ENCODE measurements around the gene COX7B.
"Not testable (repeated sequence)": the region's sequence is repeated elsewhere in the genome, so short reads cannot be mapped to it uniquely, and the experiment has no call there.

COX7B gene, protein sequence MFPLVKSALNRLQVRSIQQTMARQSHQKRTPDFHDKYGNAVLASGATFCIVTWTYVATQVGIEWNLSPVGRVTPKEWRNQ

DNA sequence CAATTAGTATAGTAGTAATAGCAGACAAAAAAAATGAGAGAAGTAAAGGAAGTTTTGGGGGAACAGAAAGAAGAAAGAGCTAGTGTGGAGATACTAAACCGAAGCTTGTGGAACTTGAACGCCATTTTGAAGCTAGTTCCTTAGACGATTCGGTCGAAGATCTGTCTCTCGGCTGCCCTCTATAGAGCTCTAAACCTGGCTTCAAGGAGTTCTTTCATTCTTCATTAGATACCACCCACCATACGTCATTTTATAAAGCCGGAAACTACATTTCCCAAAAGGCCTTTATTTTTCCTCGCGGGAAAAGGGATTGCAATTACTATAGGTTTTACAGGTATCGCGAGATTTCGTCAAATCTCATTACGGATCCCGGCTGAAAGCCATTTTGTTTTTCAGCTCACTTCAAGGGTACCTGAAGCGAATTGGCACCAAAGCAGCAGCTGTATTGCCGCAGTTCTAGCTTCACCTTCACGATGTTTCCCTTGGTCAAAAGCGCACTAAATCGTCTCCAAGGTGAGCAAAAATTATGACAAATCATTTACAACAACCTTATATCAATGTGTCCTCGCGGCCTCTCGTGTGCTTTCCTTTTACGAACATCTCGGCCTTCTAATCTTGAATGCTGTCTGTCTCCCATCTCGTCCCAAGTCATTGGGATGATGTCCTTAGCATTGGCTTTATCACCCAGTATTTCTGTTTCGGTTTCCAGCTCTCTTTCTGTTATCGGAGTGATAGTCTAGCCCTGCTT lies at the start of gene COX7B:
Gene COX7B (plus strand): TSS at position 388 of the 748 bp plus-strand sequence. CDS start 86 bp downstream, at position 474.
- DNase-seq, result peak; percentile 4 to 84

DNA sequence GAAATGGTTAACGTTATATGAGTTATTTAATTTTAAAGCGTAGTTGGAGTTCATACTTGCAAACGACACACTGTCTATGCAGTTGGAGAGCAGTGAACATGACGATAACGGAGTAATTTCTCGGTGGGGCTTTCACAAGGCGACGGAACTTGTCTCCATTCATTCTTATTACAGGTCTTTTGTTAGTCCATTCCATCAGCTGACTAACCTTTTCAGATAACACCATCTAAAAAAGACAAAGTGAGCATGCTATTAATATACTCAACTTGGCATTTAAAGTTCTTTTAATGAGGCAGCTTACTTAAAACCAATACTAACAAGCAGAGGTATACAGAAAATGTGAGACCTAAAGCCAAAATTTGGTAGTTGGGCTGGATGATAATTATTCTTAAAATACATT lies 23.9 kb upstream of the COX7B start:
- no peak for DNase-seq

DNA sequence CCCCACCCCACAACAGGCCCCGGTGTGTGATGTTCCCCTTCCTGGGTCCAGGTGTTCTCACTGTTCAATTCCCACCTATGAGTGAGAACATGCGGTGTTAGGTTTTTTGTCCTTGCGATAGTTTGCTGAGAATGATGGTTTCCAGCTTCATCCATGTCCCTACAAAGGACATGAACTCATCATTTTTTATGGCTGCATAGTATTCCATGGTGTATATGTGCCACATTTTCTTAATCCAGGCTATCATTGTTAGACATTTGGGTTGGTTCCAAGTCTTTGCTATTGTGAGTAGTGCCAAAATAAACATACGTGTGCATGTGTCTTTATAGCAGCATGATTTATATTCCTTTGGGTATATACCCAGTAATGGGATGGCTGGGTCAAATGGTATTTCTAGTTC lies 17.9 kb upstream of the COX7B start:
- not testable (repeated sequence) for DNase-seq

DNA sequence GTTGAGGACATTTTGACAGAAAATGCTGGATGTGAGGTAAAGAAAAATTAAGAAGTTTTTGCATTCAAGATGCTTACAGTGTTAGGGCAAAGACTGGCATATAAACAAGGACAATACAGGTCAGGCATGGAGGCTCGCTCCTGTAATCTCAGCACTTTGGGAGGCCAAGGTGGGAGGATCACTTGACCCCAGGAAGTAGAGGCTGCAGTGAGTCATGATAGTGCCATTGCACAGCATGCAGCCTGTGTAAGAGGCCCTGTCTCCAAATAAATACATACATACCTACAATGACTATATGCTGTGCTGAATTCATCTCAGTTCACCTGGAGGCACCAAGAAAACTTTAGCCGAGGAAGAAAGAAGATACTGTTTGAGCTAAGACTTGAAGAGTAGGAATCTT lies 6.4 kb upstream of the COX7B start:
- no peak for DNase-seq

DNA sequence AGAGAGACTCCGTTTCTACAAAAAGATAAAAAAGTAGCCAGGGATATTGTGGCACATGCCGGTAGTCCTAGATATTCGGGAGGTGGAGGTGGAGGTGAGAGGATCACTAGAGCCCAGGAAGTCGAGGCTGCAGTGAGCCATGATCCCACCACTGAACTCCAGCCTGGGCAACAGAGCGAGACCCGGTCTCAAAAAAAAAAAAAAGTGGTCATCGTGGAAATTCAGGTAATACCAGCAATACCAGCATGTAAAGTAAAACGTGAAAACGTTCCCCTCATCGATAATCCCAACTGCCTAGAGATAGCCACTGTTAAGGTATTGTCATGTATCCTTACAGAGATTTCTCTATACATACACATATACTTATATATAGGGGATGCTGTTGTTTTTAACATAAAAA lies 5.6 kb upstream of the COX7B start:
- DNase-seq, result no peak

DNA sequence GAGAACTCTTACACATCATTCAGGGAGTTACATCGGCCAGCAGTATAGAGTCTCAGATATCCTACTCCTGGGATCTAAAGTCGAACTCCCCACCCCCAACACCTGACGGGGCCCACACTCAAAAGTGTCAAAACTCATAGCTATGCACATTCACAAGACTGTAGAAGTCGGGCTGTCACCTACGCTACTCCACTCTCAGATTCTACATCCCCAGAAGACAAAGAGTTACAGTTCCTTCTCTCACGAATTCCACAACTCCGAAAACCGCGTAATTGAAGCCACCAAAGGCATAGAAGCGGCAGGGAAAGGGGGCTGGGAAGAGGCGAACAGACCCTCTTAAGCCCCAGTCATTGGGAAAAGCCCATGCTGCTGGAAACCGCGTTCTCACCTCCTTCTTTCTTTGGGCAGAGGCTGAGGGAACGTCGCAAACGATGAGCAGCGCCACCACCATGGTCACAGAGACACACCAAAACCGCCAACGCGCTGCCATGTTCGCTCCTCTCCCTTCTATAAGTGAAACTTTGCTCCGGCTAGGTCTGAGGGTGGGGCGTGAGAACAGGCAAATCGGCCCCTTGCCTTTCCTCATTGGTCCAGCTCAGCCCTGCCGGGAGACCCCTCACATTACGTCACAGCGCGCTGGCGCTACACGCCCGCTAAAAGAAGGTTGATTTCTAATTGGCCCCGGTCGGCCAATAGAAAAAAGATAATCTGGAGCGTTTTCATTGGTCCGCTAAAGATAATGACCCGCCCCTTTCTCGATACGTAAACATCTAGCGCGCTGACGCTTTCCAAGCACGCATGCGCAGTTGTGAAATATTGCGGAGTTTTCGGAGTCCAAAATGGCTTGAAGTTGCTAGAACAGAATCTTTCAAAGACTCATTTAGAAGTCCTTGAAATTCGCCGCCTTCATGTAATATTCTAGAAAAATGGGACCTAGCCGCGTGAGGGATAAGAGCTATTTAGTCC lies 4.1 kb upstream of the COX7B start, which contains the start of gene MAGT1:
Gene MAGT1 (minus strand): TSS at position 515 of the 966 bp plus-strand sequence. CDS start 25 bp downstream, at position 490.
- peak; percentile 60 to 93 for DNase-seq

DNA sequence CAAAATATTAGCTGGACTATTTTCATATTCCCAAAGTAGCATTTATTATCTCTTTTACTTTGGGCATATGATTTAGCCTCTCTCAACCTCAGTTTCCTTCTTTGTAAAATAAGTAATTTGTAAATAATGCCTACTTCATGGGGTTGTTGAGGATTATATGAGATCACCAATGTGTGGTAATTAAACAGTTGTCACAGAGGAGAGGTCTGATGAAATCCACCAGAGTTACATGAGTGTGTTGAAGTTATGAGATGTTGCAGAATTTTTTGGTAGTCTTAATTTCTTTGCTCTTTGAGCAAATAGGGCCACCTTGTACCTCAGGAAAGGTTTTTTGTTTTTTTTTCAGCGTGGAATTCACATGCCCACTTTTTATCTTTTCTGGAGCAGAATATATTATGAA lies 1.4 kb downstream of the COX7B start:
- DNase-seq, result no peak

DNA sequence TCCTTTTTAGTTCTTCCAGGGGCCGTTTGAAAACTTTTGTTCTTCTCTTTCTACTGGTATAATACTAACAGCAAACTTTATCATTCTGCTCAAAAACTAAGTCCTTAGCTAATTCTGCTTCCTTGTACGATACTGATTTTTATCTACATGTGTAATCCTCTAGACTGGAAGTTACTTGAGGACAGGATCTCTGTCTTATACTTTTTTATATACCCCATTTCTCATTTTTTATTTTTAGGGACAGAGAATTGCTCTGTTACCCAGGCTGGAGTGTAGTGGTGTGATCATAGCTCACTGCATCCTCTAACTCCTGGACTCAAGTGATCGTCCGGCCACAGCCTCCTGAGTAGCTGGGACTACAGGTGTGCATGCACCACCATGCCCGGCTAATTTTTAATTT lies 2.2 kb downstream of the COX7B start:
- no peak for DNase-seq

DNA sequence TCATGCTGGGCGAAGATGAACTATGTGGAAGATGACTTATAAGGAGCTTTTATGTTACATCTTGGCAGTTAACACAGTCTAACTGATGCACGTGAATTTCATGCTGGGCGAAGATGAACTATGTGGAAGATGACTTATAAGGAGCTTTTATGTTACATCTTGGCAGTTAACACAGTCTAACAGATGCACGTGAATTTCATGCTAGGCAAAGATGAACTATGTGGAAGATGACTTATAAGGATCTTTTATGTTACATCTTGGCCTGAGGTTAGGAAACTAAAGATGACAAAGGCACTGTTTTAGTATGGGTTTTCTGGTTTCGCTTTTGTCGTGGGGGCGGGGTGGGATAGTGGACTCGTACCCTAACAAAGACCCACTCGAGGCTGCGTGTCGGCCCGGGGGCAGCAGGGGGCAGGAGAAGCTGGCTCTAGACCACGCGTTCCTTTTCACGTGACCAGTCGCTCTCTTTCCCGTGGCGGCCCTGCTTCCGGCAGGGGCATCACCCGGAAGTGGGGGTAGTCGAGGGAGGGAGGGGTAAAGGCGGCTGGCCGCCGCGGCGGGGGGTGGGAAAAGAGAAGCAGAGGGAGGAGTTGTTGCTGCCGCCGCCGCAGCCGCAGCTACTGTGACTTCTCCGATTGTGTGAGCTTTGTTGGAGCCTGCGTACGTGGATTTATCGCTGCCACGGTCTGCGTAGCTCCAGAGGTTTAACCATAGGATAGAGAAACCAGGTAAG lies 11.0 kb downstream of the COX7B start, which contains the start of gene ATP7A:
Gene ATP7A (plus strand): TSS at position 586 of the 733 bp plus-strand sequence. CDS start 60,949 bp downstream, outside the sequence.
- DNase-seq, result peak; percentile 52 to 93

DNA sequence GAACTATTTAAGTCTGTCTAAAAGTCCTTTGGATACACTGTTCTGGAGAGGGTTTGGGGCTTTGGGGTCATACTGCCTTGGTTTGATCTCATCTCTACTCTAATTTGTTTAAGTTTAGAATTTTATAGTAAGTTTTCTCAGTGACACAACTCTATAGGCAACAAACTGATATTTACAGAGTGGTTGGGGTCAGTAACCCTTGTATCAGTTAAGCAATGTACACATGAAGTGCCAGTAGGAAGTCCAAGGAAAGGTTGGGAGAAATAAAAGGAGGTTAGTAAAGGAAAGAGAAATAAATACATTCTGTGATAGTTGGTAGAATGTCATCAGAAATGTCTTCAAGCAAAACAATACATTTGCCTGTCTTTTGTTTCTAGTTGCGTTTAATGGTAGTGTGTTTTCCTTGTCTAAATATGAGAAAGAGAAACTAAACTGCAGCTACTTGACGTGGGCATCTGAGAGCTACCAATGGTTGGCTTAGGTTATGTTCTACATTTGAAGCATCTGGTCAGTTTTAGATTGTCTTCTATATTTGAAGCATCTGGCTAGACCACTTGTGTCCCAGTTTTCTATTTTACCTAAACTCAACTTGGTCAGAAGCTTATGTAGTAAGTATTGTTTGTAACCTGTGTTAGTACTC lies 18.1 kb downstream of the COX7B start:
- DNase-seq, result no peak

DNA sequence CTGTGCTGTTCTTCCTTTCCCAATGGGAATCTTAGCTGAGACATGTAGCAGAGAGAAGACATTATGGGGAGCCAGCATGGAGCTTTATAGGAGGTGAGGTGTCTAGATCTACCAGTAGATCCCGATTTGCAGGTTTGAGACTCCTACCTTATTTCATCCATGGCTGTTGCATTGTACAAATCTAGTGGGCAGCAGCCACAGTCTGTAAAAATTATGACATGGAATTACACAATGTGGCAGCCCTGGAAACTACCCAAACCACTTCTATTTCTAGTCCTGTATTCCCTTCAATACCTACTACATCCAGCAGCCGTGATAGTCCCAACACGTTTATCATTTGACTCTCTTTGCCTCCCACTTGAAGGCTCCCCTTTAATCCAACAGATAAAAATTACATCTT lies 19.3 kb downstream of the COX7B start:
- DNase-seq, result no peak

DNA sequence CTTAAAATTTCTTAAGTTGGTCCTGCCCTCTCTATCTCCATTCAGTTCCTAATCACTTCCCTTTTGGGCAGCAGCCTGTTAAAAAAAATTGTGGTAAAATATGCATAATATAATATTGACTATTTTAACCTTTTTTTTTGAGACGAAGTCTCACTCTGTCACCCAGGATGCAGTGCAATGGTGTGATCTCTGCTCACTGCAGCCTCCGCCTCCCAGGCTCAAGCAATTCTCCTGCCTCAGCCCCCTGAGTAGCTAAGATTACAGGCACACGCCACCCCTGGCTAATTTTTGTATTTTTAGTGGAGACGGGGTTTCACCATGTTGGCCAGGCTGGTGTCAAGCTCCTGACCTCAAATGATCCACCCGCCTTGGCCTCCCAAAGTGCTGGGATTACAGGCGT lies 20.1 kb downstream of the COX7B start:
- DNase-seq, result not testable (repeated sequence)

DNA sequence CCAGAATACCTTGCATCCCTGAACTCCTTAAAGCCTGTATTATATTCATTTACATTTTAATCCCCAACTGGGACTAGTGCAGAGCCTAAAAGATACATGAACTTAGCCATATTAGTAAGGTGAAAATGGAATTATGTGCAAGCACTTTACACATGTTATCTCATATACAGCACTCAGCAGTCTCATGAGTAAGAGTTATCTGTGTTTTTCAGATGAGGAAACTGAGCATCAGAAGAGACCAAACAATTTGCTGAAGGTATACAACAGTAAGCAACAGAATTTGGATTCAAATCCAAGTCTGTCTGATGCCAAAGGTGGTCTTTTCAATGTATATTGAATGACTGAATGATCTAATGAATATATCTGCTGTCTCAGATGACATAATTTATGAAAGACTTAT lies 23.5 kb downstream of the COX7B start:
- no peak for DNase-seq

DNA sequence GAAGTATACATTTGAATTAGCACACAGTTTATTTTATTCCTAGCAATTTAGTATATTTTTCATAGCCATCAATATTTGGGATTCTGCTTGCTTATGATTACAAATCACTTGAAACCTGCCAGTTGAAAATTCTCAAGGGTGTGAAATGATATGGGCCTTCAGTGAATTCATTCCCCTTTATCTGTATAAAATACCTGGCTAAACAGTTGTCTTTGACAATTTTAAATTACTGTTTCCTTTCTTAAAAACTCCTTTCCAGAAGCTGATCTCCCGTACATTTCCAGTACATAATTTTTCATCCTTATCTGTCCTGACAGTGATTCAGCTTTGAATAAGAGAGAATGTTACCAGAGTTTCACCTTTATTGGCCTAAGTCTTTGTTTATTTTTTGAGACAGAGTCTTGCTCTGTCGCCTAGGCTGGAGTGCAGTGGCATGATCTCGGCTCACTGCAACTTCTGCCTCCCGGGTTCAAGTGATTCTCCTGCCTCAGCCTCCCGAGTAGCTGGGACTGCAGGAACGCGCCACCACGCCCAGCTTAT lies 25.1 kb downstream of the COX7B start:
- DNase-seq, result no peak

DNA sequence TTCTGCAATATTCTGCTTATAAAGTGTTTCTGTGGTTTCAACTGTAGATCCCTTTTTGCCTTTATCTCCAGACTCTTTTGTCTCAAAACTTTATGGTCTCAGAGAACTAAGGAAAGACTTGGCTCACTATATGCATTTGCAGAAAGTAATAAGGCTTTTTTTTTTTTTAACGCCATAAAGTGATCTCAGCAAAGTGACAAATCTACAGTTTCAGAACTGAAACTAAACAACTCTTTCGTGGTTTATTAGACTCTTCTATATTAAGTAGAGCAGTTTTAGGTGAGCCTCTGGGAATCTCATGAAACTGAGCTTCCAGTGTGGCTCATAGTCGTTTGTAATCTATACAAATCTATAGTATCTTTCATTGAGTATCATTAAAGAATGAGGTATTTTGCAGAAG lies 26.5 kb downstream of the COX7B start:
- DNase-seq, result no peak

DNA sequence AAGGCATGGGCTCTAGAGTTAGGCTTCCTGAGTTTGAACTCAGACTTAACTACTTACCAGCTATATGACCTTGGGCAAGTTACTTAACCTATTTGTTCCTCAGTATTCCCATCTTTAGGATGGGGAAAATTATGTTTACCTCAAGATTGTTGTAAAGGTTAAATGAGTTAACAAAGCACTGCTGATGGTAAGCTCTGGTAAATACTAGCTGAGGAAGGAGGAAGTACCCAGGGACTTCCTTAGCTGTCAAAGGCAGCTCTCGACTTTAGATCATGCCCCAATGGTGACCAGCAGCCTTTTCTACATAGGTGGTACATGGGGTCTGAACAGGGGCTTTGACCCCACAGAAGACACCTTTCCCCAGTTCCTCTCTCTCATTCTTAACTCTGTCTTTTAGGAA lies 31.3 kb downstream of the COX7B start:
- no peak for DNase-seq

DNA sequence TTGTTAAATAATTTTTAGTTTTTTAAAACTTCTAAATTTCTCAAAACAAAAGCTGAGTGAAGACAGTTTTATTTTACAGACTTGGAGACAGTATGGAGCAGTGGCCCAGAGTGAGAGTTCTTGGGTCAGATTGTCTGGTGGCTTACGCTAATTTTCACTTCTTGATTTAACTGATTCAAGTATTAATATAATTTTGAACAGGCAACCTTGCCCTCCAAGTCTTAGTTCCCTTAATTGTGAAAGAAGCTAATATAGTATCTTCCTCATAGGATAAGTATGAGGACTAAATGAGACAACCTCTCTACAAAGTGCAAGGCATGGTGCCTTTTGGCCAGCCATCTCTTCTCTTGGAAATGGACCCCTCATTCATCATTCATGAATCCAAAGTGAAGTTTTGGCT lies 36.6 kb downstream of the COX7B start:
- no peak for DNase-seq

DNA sequence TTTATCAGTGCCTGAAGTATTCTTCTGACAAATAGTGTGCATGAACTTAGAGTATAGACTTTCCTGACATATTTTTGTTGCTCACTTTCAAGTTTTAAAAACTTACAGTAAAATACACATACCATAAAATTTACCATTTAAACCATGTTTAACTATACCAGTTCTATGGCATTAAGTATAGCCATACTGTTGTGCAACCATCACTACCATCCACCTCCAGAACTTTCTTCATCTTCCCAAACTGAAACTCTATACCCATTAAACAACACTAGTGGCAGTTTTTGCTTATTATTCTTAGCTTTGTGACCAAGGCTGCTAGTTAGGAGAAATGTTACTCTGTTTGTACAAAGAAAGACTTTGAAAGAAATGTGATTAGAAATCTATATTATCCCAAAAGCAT lies 37.0 kb downstream of the COX7B start:
- no peak for DNase-seq

DNA sequence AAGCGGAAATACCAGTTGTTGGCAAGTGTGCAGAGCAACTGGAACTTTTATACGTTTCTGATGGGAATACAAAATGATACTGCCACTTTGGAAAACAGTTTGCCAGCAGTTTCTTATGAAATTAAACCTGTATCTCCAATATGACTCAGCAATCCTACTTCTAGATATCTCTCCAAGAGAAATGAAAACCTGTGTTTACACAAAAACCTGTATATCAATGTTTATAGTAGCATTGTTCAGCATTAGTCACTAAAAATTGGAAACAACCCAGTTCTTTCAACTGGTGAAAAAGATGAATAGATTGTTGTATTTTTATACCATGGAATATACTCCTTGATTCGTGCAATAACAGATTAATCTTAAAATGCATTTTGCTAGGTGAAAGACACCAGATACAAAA lies 38.0 kb downstream of the COX7B start:
- DNase-seq, result no peak

DNA sequence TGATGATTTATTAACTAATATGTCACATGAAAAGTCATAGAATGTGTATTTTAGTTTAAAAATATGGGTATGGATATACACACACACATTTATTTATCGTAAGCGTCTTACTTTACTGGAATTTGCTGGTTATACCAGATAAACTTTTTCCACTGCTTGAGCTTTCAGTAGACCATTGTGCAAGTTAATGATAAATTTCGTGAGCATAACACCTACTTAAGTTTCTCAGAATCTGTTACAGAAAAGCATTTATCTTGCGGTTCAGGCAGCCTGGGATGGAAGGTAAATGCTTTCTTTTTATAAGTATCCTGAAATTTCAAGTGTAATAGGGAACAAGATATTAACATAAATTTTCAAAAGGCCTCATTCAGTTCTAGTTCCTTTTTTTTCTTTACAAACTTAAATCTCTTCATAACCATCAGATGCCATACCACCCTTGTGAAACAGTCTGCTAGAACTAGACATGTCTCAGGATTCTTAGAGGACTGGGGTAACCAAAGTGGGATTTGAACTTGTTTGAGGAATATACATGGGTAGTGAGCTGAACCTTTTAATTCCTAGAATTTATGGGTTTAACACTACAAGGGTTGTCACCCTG lies 38.9 kb downstream of the COX7B start:
- DNase-seq, result no peak

DNA sequence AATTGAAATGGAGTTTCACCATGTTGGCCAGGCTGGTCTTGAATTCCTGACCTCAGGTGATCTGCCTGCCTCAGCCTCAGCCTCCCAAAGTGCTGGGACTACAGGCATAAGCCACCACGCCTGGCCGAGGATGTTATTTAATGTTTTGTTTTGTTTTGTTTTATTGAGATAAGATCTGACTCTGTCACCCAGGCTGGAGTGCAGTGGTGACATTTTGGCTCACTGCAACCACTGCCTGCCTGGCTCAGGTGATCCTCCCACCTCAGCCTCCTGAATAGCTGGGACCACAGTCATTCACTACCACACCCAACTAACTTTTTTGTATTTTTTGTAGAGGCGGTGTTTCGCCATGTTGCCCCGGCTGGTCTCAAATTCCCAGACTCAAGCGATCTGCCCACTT lies 45.8 kb downstream of the COX7B start:
- not testable (repeated sequence) for DNase-seq

Data from bone marrow (tissue), 2 donors.